Measurements from ENCODE around the gene IMMP1L. TPM values are rescaled to one million over a fixed set of nuclear protein-coding genes. Genes with fewer than 3 reads are reported as not detected.

IMMP1L gene
- total RNA-seq, 4 donors from 2014 or later, result 6.5 to 30.5 (median 12.5) TPM

- 93 to 100% methylated on average over 2 of the region's 2 CpGs for WGBS, 2 donors
- Histone ChIP-seq H3K4me3 (no peak overlapping the region), H3K9me3 (no peaks in the 10 kb centered on the region), H3K27me3 (no peaks in the 10 kb centered on the region), H3K4me1 (no peaks in the 10 kb centered on the region), H3K27ac (no peak overlapping the region), H3K36me3 (peaks cover 0 to 4% (median 0%) of the 10 kb centered on the region in 3 donors)
- intact Hi-C loops (cut with DNase I), result no loop called here
- DNase-seq, result no peak
- no peak for TF ChIP-seq CTCF (IDR thresholded peaks at IDR 0.05)
- TF ChIP-seq POLR2A (IDR thresholded peaks at IDR 0.05), result no peak
These were observed 96.5 kb downstream of the IMMP1L start for GRCh38 chr11:31412946-31413345.

- Histone ChIP-seq H3K4me3 (no peak overlapping the region), H3K9me3 (no peaks in the 10 kb centered on the region), H3K27me3 (no peaks in the 10 kb centered on the region), H3K27ac (no peak overlapping the region), H3K36me3 (no peaks in the 10 kb centered on the region), H3K4me1 (peaks cover 0 to 8% (median 0%) of the 10 kb centered on the region in 3 donors)
- WGBS, 2 donors, result 94 to 97% methylated on average over 2 of the region's 2 CpGs
- TF ChIP-seq CTCF (IDR thresholded peaks at IDR 0.05) (no peak), POLR2A (IDR thresholded peaks at IDR 0.05) (no peak)
- intact Hi-C loops (cut with DNase I), result no loop called here
- no peak for DNase-seq
These were observed 101.2 kb downstream of the IMMP1L start for GRCh38 chr11:31408201-31408600.

GRCh38 chr11:31404614-31405013 lies 104.8 kb downstream of the IMMP1L start:
- no peak for TF ChIP-seq CTCF (IDR thresholded peaks at IDR 0.05)
- TF ChIP-seq POLR2A (IDR thresholded peaks at IDR 0.05), result no peak
- H3K4me1 ChIP-seq, result peaks cover 0 to 8% (median 0%) of the 10 kb centered on the region in 3 donors
- no peaks in the 10 kb centered on the region for H3K9me3 ChIP-seq
- intact Hi-C loops (cut with DNase I), result no loop called here
- H3K36me3 ChIP-seq, result peaks cover 0 to 8% (median 0%) of the 10 kb centered on the region in 3 donors
- H3K4me3 ChIP-seq, result no peak overlapping the region
- no peaks in the 10 kb centered on the region for H3K27me3 ChIP-seq
- no peak overlapping the region for H3K27ac ChIP-seq
- DNase-seq, result no peak

GRCh38 chr11:31397239-31397834 lies 112.1 kb downstream of the IMMP1L start:
- 43 to 44% methylated on average over 5 of the region's 5 CpGs for WGBS, 2 donors
- intact Hi-C loops (cut with DNase I), result no loop called here

GRCh38 chr11:31387379-31387778 lies 122.0 kb downstream of the IMMP1L start:
- intact Hi-C loops (cut with DNase I), result no loop called here
- WGBS, 2 donors, result 73 to 90% methylated on average over 2 of the region's 2 CpGs
- Histone ChIP-seq H3K27me3 (no peaks in the 10 kb centered on the region), H3K4me1 (no peaks in the 10 kb centered on the region), H3K9me3 (no peaks in the 10 kb centered on the region), H3K27ac (no peak overlapping the region), H3K36me3 (peaks cover 0 to 9% (median 7%) of the 10 kb centered on the region in 3 donors), H3K4me3 (no peak overlapping the region)
- no peak for TF ChIP-seq POLR2A (IDR thresholded peaks at IDR 0.05)
- TF ChIP-seq CTCF (IDR thresholded peaks at IDR 0.05), result no peak
- no peak for DNase-seq

More at GRCh38 chr11:31397239-31397834, 112.1 kb downstream of the IMMP1L start:
- DNase-seq, result no peak
- peaks cover 0 to 8% (median 0%) of the 10 kb centered on the region in 3 donors for H3K36me3 ChIP-seq
- no peak overlapping the region for H3K27ac ChIP-seq
- no peaks in the 10 kb centered on the region for H3K9me3 ChIP-seq
- no peaks in the 10 kb centered on the region for H3K27me3 ChIP-seq
- no peaks in the 10 kb centered on the region for H3K4me1 ChIP-seq
- no peak overlapping the region for H3K4me3 ChIP-seq
- TF ChIP-seq POLR2A (IDR thresholded peaks at IDR 0.05) (no peak), CTCF (IDR thresholded peaks at IDR 0.05) (peak in 5 of 6 experiments; percentile 26 to 46 (median 37))
